ENCODE data around the gene SMTNL1. TPM values are rescaled to one million over a fixed set of nuclear protein-coding genes. Genes with fewer than 3 reads are reported as not detected.

Gene SMTNL1
- total RNA-seq, 1 experiment from 2014 or later = not detected

DNA sequence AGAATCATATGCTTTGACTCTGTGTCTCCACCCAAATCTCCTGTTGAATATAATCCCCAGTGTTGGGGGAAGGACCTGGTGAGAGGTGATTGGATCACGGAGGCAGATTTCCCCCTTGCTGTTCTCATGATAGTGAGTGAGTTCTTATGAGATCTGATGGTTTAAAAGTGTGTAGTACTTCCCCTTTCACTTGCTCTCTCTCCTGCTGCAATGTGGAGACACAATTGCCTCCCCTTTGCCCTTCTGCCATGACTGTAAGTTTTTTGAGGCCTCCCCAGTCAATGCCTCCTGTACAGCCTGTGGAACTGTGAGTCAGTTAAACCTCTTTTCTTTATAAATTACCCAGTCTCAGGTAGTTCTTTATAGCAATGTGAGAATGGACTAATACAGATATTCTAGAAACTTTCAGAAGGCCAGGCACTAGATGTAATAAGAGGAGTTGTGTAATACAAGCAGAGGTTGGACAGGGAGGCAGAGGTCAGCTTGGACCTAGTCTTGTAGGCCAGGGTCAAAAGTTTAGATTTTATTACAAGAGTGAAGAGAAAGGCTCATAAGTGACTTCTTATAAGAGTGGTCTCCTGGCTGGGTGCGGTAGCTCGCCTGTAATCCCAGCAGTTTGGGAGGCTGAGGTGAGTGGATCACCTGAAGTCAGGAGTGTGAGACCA, 50.8 kb downstream of the SMTNL1 start:
- no peak for DNase-seq (ENCODE audit: low spot score)

DNA sequence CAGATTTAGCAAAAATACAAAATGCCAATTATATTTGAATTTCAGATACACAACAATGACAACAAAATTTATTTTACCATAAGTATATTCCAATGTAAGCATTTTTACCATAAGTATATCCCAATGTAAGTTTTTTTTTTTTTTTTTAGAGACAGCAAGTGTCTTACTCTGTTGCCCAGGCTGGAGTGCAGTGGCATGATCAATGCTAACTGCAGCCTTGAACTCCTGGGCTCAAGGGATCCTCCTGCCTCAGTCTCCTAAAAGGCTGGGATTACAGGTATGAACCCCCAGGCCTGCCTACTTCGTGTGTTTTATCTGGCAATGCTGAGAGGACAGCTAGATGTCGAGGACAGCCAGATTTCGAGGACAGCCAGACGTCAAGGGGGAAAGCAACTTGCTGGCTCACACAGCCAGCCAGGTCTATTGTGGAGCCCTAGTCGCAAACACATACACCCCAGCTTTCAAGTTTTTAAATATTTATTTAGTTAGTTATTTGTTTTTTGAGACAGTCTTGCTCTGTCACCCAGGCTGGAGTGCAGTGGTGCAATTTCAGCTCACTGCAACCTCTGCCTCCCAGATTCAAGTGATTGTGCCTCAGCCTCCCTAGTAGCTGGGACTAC, 59.0 kb downstream of the SMTNL1 start:
- no peak for DNase-seq (ENCODE audit: low spot score)

DNA sequence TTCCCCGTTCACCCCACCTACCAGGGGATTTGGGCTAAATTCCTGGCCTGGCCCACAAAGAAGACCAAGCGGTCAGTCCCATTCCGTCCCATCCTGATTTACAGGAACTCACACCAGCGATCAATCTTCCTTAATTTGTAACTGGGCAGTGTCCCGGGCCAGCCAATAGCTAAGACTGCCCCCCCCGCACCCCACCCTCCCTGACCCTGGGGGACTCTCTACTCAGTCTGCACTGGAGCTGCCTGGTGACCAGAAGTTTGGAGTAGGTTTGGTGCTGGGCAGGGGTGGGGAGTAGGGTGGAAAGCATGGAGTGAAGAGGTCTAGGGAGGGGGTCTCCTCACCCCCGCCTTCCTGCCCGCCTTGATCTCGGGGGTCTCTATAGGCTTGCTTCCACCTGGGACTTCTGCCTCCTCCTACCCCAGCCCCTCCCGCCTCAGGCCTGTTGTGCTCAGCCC, 60.1 kb downstream of the SMTNL1 start, which contains the start of gene SERPING1:
Gene SERPING1 (plus strand): TSS at position 225 of the 455 bp plus-strand sequence. CDS start 586 bp downstream, outside the sequence.
- no peak for DNase-seq (ENCODE audit: low spot score)

DNA sequence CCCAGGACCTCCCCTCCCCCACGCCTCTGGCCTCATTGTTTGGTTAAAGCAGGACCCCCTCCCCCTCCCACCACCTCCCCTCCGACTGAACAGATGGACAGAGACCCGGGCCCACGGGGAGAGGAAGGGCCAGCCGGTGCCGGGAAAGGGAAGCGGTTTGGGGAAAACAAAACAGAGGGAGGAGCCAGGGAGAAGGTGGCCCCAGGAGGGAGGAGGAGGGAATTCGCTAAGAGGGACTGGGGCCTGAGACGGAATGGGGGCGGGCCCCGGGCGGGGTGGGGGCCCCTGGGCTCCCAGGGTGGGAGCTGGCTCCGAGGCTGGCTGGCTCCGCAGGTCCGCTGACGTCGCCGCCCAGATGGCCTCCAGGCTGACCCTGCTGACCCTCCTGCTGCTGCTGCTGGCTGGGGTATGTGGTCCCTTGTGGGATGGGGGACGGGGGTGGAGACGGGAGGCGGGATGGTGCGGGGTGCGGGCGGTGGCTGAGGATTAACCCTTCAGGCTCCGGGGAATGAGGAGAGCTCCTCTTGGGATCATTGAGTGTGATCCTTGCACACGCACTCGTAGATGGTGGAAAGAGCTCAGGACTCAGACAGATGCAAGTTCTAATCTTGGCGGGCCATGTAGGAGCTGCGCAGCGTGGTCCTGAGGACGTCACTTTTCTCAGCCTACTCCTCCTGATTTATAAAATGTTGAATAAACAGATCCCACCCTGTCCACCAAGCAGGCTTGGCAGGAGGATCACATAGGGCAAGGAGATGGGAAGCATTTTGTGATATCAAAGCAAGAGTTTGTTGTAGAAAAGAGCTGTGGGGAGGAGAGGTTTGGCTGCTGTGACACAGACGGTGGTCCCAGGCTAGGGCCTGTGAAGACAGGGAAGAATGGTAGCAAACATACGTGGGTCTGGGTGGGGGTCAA, 60.8 kb downstream of the SMTNL1 start:
- no peak for DNase-seq (ENCODE audit: low spot score)

DNA sequence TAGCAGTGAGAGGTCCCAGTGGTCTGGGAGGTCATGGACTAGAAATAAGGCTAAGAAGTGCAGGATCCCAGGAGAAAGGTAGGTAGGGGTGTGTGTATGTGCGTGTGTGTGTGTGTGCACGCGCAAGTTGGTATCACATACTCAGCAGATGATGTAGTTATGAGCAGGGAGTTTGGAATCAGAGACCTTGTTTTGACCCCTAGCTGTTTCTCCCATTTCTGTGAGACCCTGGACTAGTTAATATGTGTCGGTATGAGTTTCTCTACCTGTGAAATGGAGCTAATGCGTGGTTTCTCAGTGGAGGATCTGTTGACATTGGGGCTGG, 61.4 kb downstream of the SMTNL1 start:
- DNase-seq (ENCODE audit: low spot score) = no peak

DNA sequence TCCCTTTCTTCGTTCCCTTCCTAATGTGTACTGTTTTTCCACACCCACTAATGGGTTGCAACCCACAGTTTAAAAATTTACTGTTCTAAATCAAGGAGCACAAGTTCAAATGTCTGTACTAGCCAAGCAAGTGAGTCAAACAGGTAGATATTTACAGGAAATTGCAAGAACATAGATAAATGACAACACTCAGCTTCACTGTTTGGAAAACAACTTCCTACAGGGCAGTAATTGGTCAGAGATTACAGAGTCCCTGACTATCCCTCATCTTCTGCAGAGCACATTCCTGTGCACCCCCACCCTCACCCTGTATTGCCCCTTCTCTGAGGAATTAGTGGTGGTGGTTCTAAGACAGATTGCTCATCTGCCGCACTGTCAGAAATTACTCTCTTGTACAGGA, 62.0 kb downstream of the SMTNL1 start:
- DNase-seq (ENCODE audit: low spot score) = no peak

Other genes with a start within 250 kb of the SMTNL1 start
- 43.8 and 50.8 TPM in 2 replicates for gene TNKS1BP1, start 212.6 kb upstream of the SMTNL1 start, total RNA-seq (2014; rRNA removed; shearing (Covaris generic))
- 146 and 167 TPM in 2 replicates for gene SSRP1, start 201.7 kb upstream of the SMTNL1 start, total RNA-seq (2014; rRNA removed; shearing (Covaris generic))
- not detected in 2 replicates for gene P2RX3, start 199.2 kb upstream of the SMTNL1 start, total RNA-seq (2014; rRNA removed; shearing (Covaris generic))
- gene PRG3, start 156.4 kb upstream of the SMTNL1 start, total RNA-seq (2014; rRNA removed; shearing (Covaris generic)) = not detected in 2 replicates
- gene PRG2, start 146.9 kb upstream of the SMTNL1 start, total RNA-seq (2014; rRNA removed; shearing (Covaris generic)) = not detected in 2 replicates
- 18.4 and 20.5 TPM in 2 replicates for gene SLC43A3, start 110.5 kb upstream of the SMTNL1 start, total RNA-seq (2014; rRNA removed; shearing (Covaris generic))
- gene RTN4RL2, start 77.1 kb upstream of the SMTNL1 start, total RNA-seq (2014; rRNA removed; shearing (Covaris generic)) = 0.64 and 1.6 TPM in 2 replicates
- 3.4 and 5.2 TPM in 2 replicates for gene SLC43A1, start 21.9 kb upstream of the SMTNL1 start, total RNA-seq (2014; rRNA removed; shearing (Covaris generic))
- gene TIMM10, start 6.8 kb upstream of the SMTNL1 start, total RNA-seq (2014; rRNA removed; shearing (Covaris generic)) = 59.7 and 95.9 TPM in 2 replicates
- 52.5 and 69.6 TPM in 2 replicates for gene UBE2L6, start 30.1 kb downstream of the SMTNL1 start, total RNA-seq (2014; rRNA removed; shearing (Covaris generic))
- 0.74 and 4.8 TPM in 2 replicates for gene SERPING1, start 60.1 kb downstream of the SMTNL1 start, total RNA-seq (2014; rRNA removed; shearing (Covaris generic))
- 0.60 and 1.4 TPM in 2 replicates for gene YPEL4, start 112.3 kb downstream of the SMTNL1 start, total RNA-seq (2014; rRNA removed; shearing (Covaris generic))
- 20.5 and 22.9 TPM in 2 replicates for gene CLP1, start 120.2 kb downstream of the SMTNL1 start, total RNA-seq (2014; rRNA removed; shearing (Covaris generic))
- gene ZDHHC5, start 130.5 kb downstream of the SMTNL1 start, total RNA-seq (2014; rRNA removed; shearing (Covaris generic)) = 20.7 and 21.4 TPM in 2 replicates
- 21.2 and 30.4 TPM in 2 replicates for gene MED19, start 174.6 kb downstream of the SMTNL1 start, total RNA-seq (2014; rRNA removed; shearing (Covaris generic))
- gene TMX2, start 175.0 kb downstream of the SMTNL1 start, total RNA-seq (2014; rRNA removed; shearing (Covaris generic)) = 102 and 119 TPM in 2 replicates
- 235 and 274 TPM in 2 replicates for gene SELENOH, start 203.9 kb downstream of the SMTNL1 start, total RNA-seq (2014; rRNA removed; shearing (Covaris generic))
- gene BTBD18, start 214.2 kb downstream of the SMTNL1 start, total RNA-seq (2014; rRNA removed; shearing (Covaris generic)) = not detected in 2 replicates
- gene CTNND1, start 224.2 kb downstream of the SMTNL1 start, total RNA-seq (2014; rRNA removed; shearing (Covaris generic)) = 66.9 and 70.8 TPM in 2 replicates

Measured in A172 (cell line).